ENCODE measurements around the gene HKDC1. TPM values are rescaled to one million over a fixed set of nuclear protein-coding genes. Genes with fewer than 3 reads are reported as not detected.
A peak's percentile ranks its signal among the peaks of the same experiment; 100 is the strongest.

HKDC1 gene
- total and polyA plus RNA-seq, 2 donors (not counting 1 experiment from before 2014, with no cell fraction given): 0.01 TPM; not detected in 1

GRCh38 chr10:69179743-69180524 lies 40.2 kb upstream of the HKDC1 start, which contains the start of gene SUPV3L1:
SUPV3L1 (plus strand) TSS chr10:69180234; CDS start chr10:69180292, 58 bp downstream.
- CTCF ChIA-PET: no interaction called here

More at GRCh38 chr10:69179743-69180524, 40.2 kb upstream of the HKDC1 start, which contains the start of gene SUPV3L1:
- Histone ChIP-seq H3K9ac (ENCODE audit: low read length) (peak within 1 kb of the TSS; percentile 97), H3K27me3 (replicated peaks in 1 of 4; ENCODE audit: control extremely low read depth in 1 of 4, control insufficient read depth in 3 of 4, insufficient read depth in 4 of 4, low read length in 3 of 4) (no peaks in the 10 kb centered on the region), H4K20me1 (ENCODE audit: control insufficient read depth, insufficient read depth, low read length, poor library complexity, severe bottlenecking) (peaks cover 6% of the 10 kb centered on the region), H3K4me3 (ENCODE audit: control extremely low read depth in 1 of 5, extremely low read depth in 1 of 5, insufficient read depth in 1 of 5, low read depth in 2 of 5, low read length in 4 of 5) (peak within 1 kb of the TSS; percentile 79 to 96 (median 94)), H3K79me2 (ENCODE audit: control insufficient read depth, insufficient read depth, low read length) (peaks cover 49% of the 10 kb centered on the region), H3K36me3 (replicated peaks in 1 of 2; ENCODE audit: control extremely low read depth in 1 of 2, control insufficient read depth in 1 of 2, extremely low read depth in 1 of 2, insufficient read depth in 2 of 2, low read length in 1 of 2) (peaks cover 0 to 13% of the 10 kb centered on the region in 2 experiments), H3K9me3 (ENCODE audit: control extremely low read depth in 1 of 3, control insufficient read depth in 2 of 3, insufficient read depth in 1 of 3, low read length in 2 of 3) (no peaks in the 10 kb centered on the region), H3K4me2 (replicated peaks; ENCODE audit: low read depth, low read length, poor library complexity, severe bottlenecking) (peak within 1 kb of the TSS; percentile 85), H3K27ac (ENCODE audit: low read length in 2 of 2) (peak within 1 kb of the TSS; percentile 91 to 99), H3K4me1 (ENCODE audit: control insufficient read depth in 2 of 2, insufficient read depth in 2 of 2, low read length in 2 of 2) (peaks cover 11 to 18% of the 10 kb centered on the region in 2 donors), H2AFZ (ENCODE audit: insufficient read depth, low read depth, low read length, poor library complexity, severe bottlenecking) (peak within 1 kb of the TSS; percentile 86)
- Mint-ChIP-seq H3K4me1 (peaks cover 41% of the 10 kb centered on the region), H3K4me3 (peak within 1 kb of the TSS; percentile 97), H3K9me3 (ENCODE audit: insufficient read depth) (no peaks in the 10 kb centered on the region), H3K27me3 (no peaks in the 10 kb centered on the region), H3K27ac (peak within 1 kb of the TSS; percentile 100)
- DNase-seq (peak; percentile 96), ATAC-seq (ENCODE audit: low read depth) (peak; percentile 87)
- intact Hi-C loops (cut with micrococcal nuclease): loop anchor here (1.0 to 10.0 kb wide), 7 partner anchors 43 to 455 kb away; partner anchors contain the start of genes CCAR1, DDX21 and DDX50
- WGBS (ENCODE audit: insufficient coverage): under 1% methylated on average over 38 of the region's 44 CpGs
- TF ChIP-seq EZH2 (IDR thresholded peaks at IDR 0.05; ENCODE audit: borderline replicate concordance, insufficient read depth, low read depth, low read length, poor library complexity, severe bottlenecking): no peak
- TF ChIP-seq CTCF (IDR thresholded peaks at IDR 0.05): no peak
- POLR2A ChIA-PET: interaction anchor here (1.4 kb wide), 1 partner anchor 224 kb away, joined by 4 read pairs; the partner anchor contains the start of gene DDX21
